GM13976 (cell line): ENCODE results near the gene CCDC33.

ENCODE experiments used
- DNase-seq: peaks from one replicate; pipeline ENCODE4 v3.0.0; 2012; ENCODE audit warnings: low spot score
- CTCF ChIP-seq: IDR thresholded peaks from 2 replicates; pipeline ENCODE4 v1.5.1; 2012; ENCODE audit warnings: borderline replicate concordance, mild to moderate bottlenecking; ENCODE audit not compliant: insufficient read depth; ENCODE audit errors: extremely low read depth, missing control alignments, control extremely low read depth
- in situ Hi-C: fragments of 300-500 bp; cut with MboI; formaldehyde crosslinking; loops from one replicate; pipeline ENCODE4 v1.12.0; 2022; ENCODE audit warnings: low sequenced_read_pairs, mixed read lengths, inconsistent platforms; ENCODE audit not compliant: unreplicated experiment

Gene CCDC33

GRCh38 chr15:74234598-74234875, 1.6 kb upstream of the CCDC33 start:
- DNase-seq = no peak
- TF ChIP-seq CTCF = no peak
- in situ Hi-C loops = no loop called here

- in situ Hi-C loops = no loop called here
- DNase-seq = no peak
- TF ChIP-seq CTCF = no peak
Measured at GRCh38 chr15:74239051-74239705, 3.1 kb downstream of the CCDC33 start.

- in situ Hi-C loops = no loop called here
- no peak for DNase-seq
- no peak for TF ChIP-seq CTCF
Measured at GRCh38 chr15:74240002-74240568, 4.0 kb downstream of the CCDC33 start.

GRCh38 chr15:74240897-74241614, 4.9 kb downstream of the CCDC33 start:
- in situ Hi-C loops = no loop called here
- DNase-seq = no peak
- no peak for TF ChIP-seq CTCF

GRCh38 chr15:74242441-74243185, 6.5 kb downstream of the CCDC33 start:
- in situ Hi-C loops = no loop called here
- DNase-seq = no peak
- no peak for TF ChIP-seq CTCF

- no peak for TF ChIP-seq CTCF
- in situ Hi-C loops = no loop called here
Measured at GRCh38 chr15:74243431-74243830, 7.3 kb downstream of the CCDC33 start.

More at GRCh38 chr15:74243431-74243830, 7.3 kb downstream of the CCDC33 start:
- no peak for DNase-seq
